H9 (cell line): ENCODE results near the gene RNGTT. TPM values are rescaled to one million over a fixed set of nuclear protein-coding genes. Genes with fewer than 3 reads are reported as not detected.

Source experiments
- DNase-seq: peaks from one replicate; pipeline ENCODE4 v3.0.0-alpha.2; 2017
- H2AFZ ChIP-seq: one replicate; pipeline ENCODE4 v1.6.1; 2013; ENCODE audit warnings: mild to moderate bottlenecking, low read length, control low read depth, moderate library complexity
- H2AK5ac ChIP-seq: 2 replicates; pipeline ENCODE4 v1.6.1; 2013; ENCODE audit warnings: low read length, control low read depth, mixed read lengths; ENCODE audit not compliant: insufficient read length
- H2BK120ac ChIP-seq: one replicate; pipeline ENCODE4 v1.6.1; 2013; ENCODE audit warnings: low read depth, mild to moderate bottlenecking, low read length, control low read depth, inconsistent platforms; ENCODE audit not compliant: poor library complexity, severe bottlenecking
- H2BK12ac ChIP-seq: 2 replicates; pipeline ENCODE4 v1.6.1; 2013; ENCODE audit warnings: low read length, control low read depth, mixed read lengths, low read depth; ENCODE audit not compliant: insufficient read length
- H2BK15ac ChIP-seq: 2 replicates; pipeline ENCODE4 v1.6.1; 2013; ENCODE audit warnings: low read depth, low read length, control low read depth
- H2BK20ac ChIP-seq: one replicate; pipeline ENCODE4 v1.6.1; 2013; ENCODE audit warnings: low read depth, mild to moderate bottlenecking, low read length, control low read depth, inconsistent platforms; ENCODE audit not compliant: poor library complexity, severe bottlenecking
- H2BK5ac ChIP-seq: 2 replicates; pipeline ENCODE4 v1.6.1; 2013; ENCODE audit warnings: low read length, control low read depth, mixed read lengths; ENCODE audit not compliant: insufficient read length
- H3K14ac ChIP-seq: 2 replicates; pipeline ENCODE4 v1.6.1; 2013; ENCODE audit warnings: low read length, control low read depth; ENCODE audit not compliant: insufficient read depth
- H3K18ac ChIP-seq: 2 replicates; pipeline ENCODE4 v1.6.1; 2013; ENCODE audit warnings: low read depth, mild to moderate bottlenecking, mixed read lengths, low read length, control low read depth; ENCODE audit not compliant: insufficient read length
- H3K23ac ChIP-seq: 2 replicates; pipeline ENCODE4 v1.6.1; 2013; ENCODE audit warnings: low read length, control low read depth, mixed read lengths, low read depth; ENCODE audit not compliant: insufficient read length
- H3K23me2 ChIP-seq: 2 replicates; pipeline ENCODE4 v1.6.1; 2013; ENCODE audit warnings: low read depth, mild to moderate bottlenecking, mixed read lengths, low read length, control low read depth; ENCODE audit not compliant: insufficient read length, poor library complexity, severe bottlenecking
- H3K27ac ChIP-seq: 2 replicates; pipeline ENCODE4 v1.5.1; 2013; ENCODE audit warnings: low read length, control low read depth, mixed read lengths, low read depth; ENCODE audit not compliant: insufficient read length
- H3K27me3 ChIP-seq: 2 replicates; pipeline ENCODE4 v1.6.1; 2013; ENCODE audit warnings: low read length, control low read depth, inconsistent platforms; ENCODE audit not compliant: insufficient read depth
- H3K4ac ChIP-seq: 2 replicates; pipeline ENCODE4 v1.6.1; 2013; ENCODE audit warnings: low read depth, mild to moderate bottlenecking, control low read depth, inconsistent platforms, low read length, moderate library complexity
- H3K4me1 ChIP-seq: 2 replicates; pipeline ENCODE4 v1.6.1; 2013; ENCODE audit warnings: low read length, control low read depth, inconsistent platforms; ENCODE audit not compliant: insufficient read depth
- H3K4me2 ChIP-seq: 2 replicates; pipeline ENCODE4 v1.6.1; 2013; ENCODE audit warnings: low read length, control low read depth, mixed read lengths; ENCODE audit not compliant: insufficient read length, insufficient read depth
- H3K56ac ChIP-seq: 2 replicates; pipeline ENCODE4 v1.6.1; 2013; ENCODE audit warnings: low read depth, mild to moderate bottlenecking, mixed read lengths, low read length, control low read depth; ENCODE audit not compliant: insufficient read length
- H3K79me1 ChIP-seq: 2 replicates; pipeline ENCODE4 v1.6.1; 2013; ENCODE audit warnings: low read depth, mild to moderate bottlenecking, moderate library complexity, low read length, control low read depth, inconsistent platforms; ENCODE audit not compliant: insufficient read depth, poor library complexity, severe bottlenecking
- H3K79me2 ChIP-seq: 2 replicates; pipeline ENCODE4 v1.6.1; 2013; ENCODE audit warnings: low read length, control low read depth, inconsistent platforms; ENCODE audit not compliant: insufficient read depth
- H3K9ac ChIP-seq: 2 replicates; pipeline ENCODE4 v1.6.1; 2013; ENCODE audit warnings: low read length, control low read depth, mixed read lengths; ENCODE audit not compliant: insufficient read length; ENCODE audit errors: extremely low read depth
- H3K9me3 ChIP-seq: one replicate; pipeline ENCODE4 v1.6.1; 2013; ENCODE audit warnings: low read depth, low read length, inconsistent platforms; ENCODE audit not compliant: control insufficient read depth
- H3T11ph ChIP-seq: one replicate; pipeline ENCODE4 v1.6.1; 2013; ENCODE audit warnings: mild to moderate bottlenecking, low read length, control low read depth, inconsistent platforms
- H4K20me1 ChIP-seq: one replicate; pipeline ENCODE4 v1.6.1; 2013; ENCODE audit not compliant: control insufficient read depth, insufficient read length, insufficient read depth
- H4K5ac ChIP-seq: 2 replicates; pipeline ENCODE4 v1.6.1; 2013; ENCODE audit warnings: low read depth, mild to moderate bottlenecking, mixed read lengths, low read length, control low read depth; ENCODE audit not compliant: insufficient read length
- H4K8ac ChIP-seq: replicated peaks from 2 replicates; pipeline ENCODE4 v1.6.1; 2013; ENCODE audit warnings: low read length, control low read depth, mixed read lengths, low read depth; ENCODE audit not compliant: insufficient read length
- H4K91ac ChIP-seq: 2 replicates; pipeline ENCODE4 v1.6.1; 2013; ENCODE audit warnings: low read depth, mild to moderate bottlenecking, moderate library complexity, mixed read lengths, low read length, control low read depth; ENCODE audit not compliant: insufficient read length
- H3K27ac Mint-ChIP-seq, 3 experiments: 2 replicates in 2 of 3; 3 replicates in 1 of 3; pipeline ENCODE4 v1.8.0; 2020 to 2021; ENCODE audit warnings: mixed read lengths in 3 of 3, mild to moderate bottlenecking in 1 of 3, moderate library complexity in 1 of 3
- H3K27me3 Mint-ChIP-seq: 2 replicates; pipeline ENCODE4 v1.8.0; 2021; ENCODE audit warnings: low read depth, mild to moderate bottlenecking, moderate library complexity, mixed read lengths
- H3K36me3 Mint-ChIP-seq, 3 experiments: 2 replicates in 2 of 3; 3 replicates in 1 of 3; pipeline ENCODE4 v1.8.0; 2020 to 2021; ENCODE audit warnings: low read depth in 3 of 3, mixed read lengths in 3 of 3; ENCODE audit not compliant: insufficient read depth in 1 of 3
- H3K4me1 Mint-ChIP-seq, 2 experiments: 2 replicates each; pipeline ENCODE4 v1.8.0; 2020; ENCODE audit warnings: mixed read lengths in 2 of 2
- H3K4me3 Mint-ChIP-seq, 2 experiments: 2 replicates in 1 of 2; 3 replicates in 1 of 2; pipeline ENCODE4 v1.8.0; 2020 to 2021; ENCODE audit warnings: mild to moderate bottlenecking in 2 of 2, mixed read lengths in 2 of 2, moderate library complexity in 1 of 2
- H3K9me3 Mint-ChIP-seq, 2 experiments: 2 replicates in 1 of 2; 3 replicates in 1 of 2; pipeline ENCODE4 v1.8.0; 2020; ENCODE audit warnings: mild to moderate bottlenecking in 2 of 2, mixed read lengths in 2 of 2, moderate library complexity in 1 of 2
- CTCF ChIP-seq: fragments of 200-600 bp; sonication (generic); conservative IDR thresholded peaks from 3 replicates; pipeline ENCODE4 v1.8.0; 2021; ENCODE audit warnings: antibody characterized with exemption, mild to moderate bottlenecking
- WGBS: extraction: QIAGEN DNeasy Blood & Tissue Kit; methylation state at CpG from one replicate; pipeline ENCODE4 v1.1.7; 2013; ENCODE audit warnings: missing lambda C conversion rate, low lambda C conversion rate, mixed read lengths; ENCODE audit not compliant: insufficient read length; ENCODE audit errors: extremely low coverage; 5-methylcytosine and 5-hydroxymethylcytosine counted together
- total RNA-seq: library from RNA; stranded (reverse); gene quantifications from 2 replicates; pipeline ENCODE4 v1.2.1, GENCODE V29; 2021

RNGTT gene
- total RNA-seq, 1 experiment from 2014 or later: 20.5 TPM

GRCh38 chr6:88650029-88650619 is 313.3 kb downstream of the RNGTT start:
- WGBS: no CpG with 5 or more reads among the region's 5 CpGs

More at GRCh38 chr6:88650029-88650619, 313.3 kb downstream of the RNGTT start:
- no peak overlapping the region for H3K4me3 Mint-ChIP-seq
- H4K8ac ChIP-seq: no peak overlapping the region
- H3K27me3 Mint-ChIP-seq: no peaks in the 10 kb centered on the region
- TF ChIP-seq CTCF: no peak
- no peak overlapping the region for H2BK12ac ChIP-seq
- H2BK15ac ChIP-seq: no peak overlapping the region
- no peak overlapping the region for H4K5ac ChIP-seq
- no peaks in the 10 kb centered on the region for H3K27me3 ChIP-seq
- no peaks in the 10 kb centered on the region for H3K79me2 ChIP-seq
- H3K23me2 ChIP-seq: no peaks in the 10 kb centered on the region
- H3K9ac ChIP-seq: no peak overlapping the region
- H2AK5ac ChIP-seq: no peak overlapping the region
- H4K20me1 ChIP-seq: no peaks in the 10 kb centered on the region
- no peak overlapping the region for H2BK120ac ChIP-seq
- no peaks in the 10 kb centered on the region for H3K4me1 Mint-ChIP-seq
- no peak overlapping the region for H2BK5ac ChIP-seq
- no peak overlapping the region for H3K27ac ChIP-seq
- no peaks in the 10 kb centered on the region for H3K36me3 Mint-ChIP-seq
- no peak for DNase-seq
- no peak overlapping the region for H3K23ac ChIP-seq
- H2AFZ ChIP-seq: no peak overlapping the region
- H3K4ac ChIP-seq: no peak overlapping the region
- H2BK20ac ChIP-seq: no peak overlapping the region
- H3K9me3 ChIP-seq: no peaks in the 10 kb centered on the region
- H3K9me3 Mint-ChIP-seq: no peaks in the 10 kb centered on the region; a peak in 1 of 5 replicates
- no peak overlapping the region for H4K91ac ChIP-seq
- H3K4me1 ChIP-seq: no peaks in the 10 kb centered on the region
- H3K18ac ChIP-seq: no peak overlapping the region
- peak overlapping the region in 1 of 3 experiments; percentile 3; a peak in 1 of 7 replicates for H3K27ac Mint-ChIP-seq
- H3K4me2 ChIP-seq: no peak overlapping the region
- H3T11ph ChIP-seq: no peak overlapping the region
- H3K14ac ChIP-seq: no peak overlapping the region
- H3K79me1 ChIP-seq: no peaks in the 10 kb centered on the region
- H3K56ac ChIP-seq: no peak overlapping the region
